Stimulated activated CD8-positive, alpha-beta memory T cell treated with anti-CD3 and anti-CD28 coated beads, Interleukin-4, amount 100 ng/mL, for 4 hours (primary cell): ENCODE data around the gene BCAS3.
"Not testable (repeated sequence)": the region's sequence is repeated elsewhere in the genome, so short reads cannot be mapped to it uniquely, and the experiment has no call there.

Source experiments
- DNase-seq, 2 donors: peaks; one replicate each; pipeline ENCODE4 v3.0.0-alpha.2; 2020; ENCODE audit warnings: low read depth in 2 of 2, low spot score in 1 of 2

BCAS3 gene

GRCh38 chr17:61244988-61245387 lies 567.3 kb downstream of the BCAS3 start:
- DNase-seq, result not testable (repeated sequence)

- DNase-seq, result no peak
These were observed 568.1 kb downstream of the BCAS3 start for GRCh38 chr17:61245706-61246135.

GRCh38 chr17:61247439-61247838 lies 569.8 kb downstream of the BCAS3 start:
- DNase-seq, result no peak

- DNase-seq, result no peak
These were observed 570.7 kb downstream of the BCAS3 start for GRCh38 chr17:61248399-61248798.

GRCh38 chr17:61249649-61250299 lies 572.1 kb downstream of the BCAS3 start:
- no peak for DNase-seq

GRCh38 chr17:61250335-61250890 lies 572.8 kb downstream of the BCAS3 start:
- DNase-seq, result no peak

- peak; percentile 5 to 6 for DNase-seq
These were observed 574.6 kb downstream of the BCAS3 start for GRCh38 chr17:61251939-61252865.

- DNase-seq, result no peak
These were observed 575.7 kb downstream of the BCAS3 start for GRCh38 chr17:61253362-61253761.

- DNase-seq, result no peak
These were observed 576.4 kb downstream of the BCAS3 start for GRCh38 chr17:61253937-61254574.

GRCh38 chr17:61254904-61255303 lies 577.3 kb downstream of the BCAS3 start:
- DNase-seq, result no peak

GRCh38 chr17:61255647-61256046 lies 578.0 kb downstream of the BCAS3 start:
- no peak for DNase-seq

- no peak for DNase-seq
These were observed 581.7 kb downstream of the BCAS3 start for GRCh38 chr17:61259360-61259759.

- no peak for DNase-seq
These were observed 582.6 kb downstream of the BCAS3 start for GRCh38 chr17:61260071-61260797.

- no peak for DNase-seq
These were observed 583.5 kb downstream of the BCAS3 start for GRCh38 chr17:61261001-61261637.

- no peak for DNase-seq
These were observed 587.7 kb downstream of the BCAS3 start for GRCh38 chr17:61265397-61265796.

- DNase-seq, result no peak
These were observed 590.2 kb downstream of the BCAS3 start for GRCh38 chr17:61267847-61268246.

GRCh38 chr17:61275395-61275794 lies 597.7 kb downstream of the BCAS3 start:
- DNase-seq, result no peak

- no peak for DNase-seq
These were observed 599.2 kb downstream of the BCAS3 start for GRCh38 chr17:61276806-61277205.

- no peak for DNase-seq
These were observed 602.0 kb downstream of the BCAS3 start for GRCh38 chr17:61279476-61280145.

- DNase-seq, result no peak
These were observed 602.7 kb downstream of the BCAS3 start for GRCh38 chr17:61280338-61280737.
